ENCODE results near the gene MAN2A1. TPM values are rescaled to one million over a fixed set of nuclear protein-coding genes. Genes with fewer than 3 reads are reported as not detected.

MAN2A1 gene
- polyA plus RNA-seq, 2 of the 4 experiments (the other 2 are of a cell fraction): 15.8 to 51.5 TPM

DNA sequence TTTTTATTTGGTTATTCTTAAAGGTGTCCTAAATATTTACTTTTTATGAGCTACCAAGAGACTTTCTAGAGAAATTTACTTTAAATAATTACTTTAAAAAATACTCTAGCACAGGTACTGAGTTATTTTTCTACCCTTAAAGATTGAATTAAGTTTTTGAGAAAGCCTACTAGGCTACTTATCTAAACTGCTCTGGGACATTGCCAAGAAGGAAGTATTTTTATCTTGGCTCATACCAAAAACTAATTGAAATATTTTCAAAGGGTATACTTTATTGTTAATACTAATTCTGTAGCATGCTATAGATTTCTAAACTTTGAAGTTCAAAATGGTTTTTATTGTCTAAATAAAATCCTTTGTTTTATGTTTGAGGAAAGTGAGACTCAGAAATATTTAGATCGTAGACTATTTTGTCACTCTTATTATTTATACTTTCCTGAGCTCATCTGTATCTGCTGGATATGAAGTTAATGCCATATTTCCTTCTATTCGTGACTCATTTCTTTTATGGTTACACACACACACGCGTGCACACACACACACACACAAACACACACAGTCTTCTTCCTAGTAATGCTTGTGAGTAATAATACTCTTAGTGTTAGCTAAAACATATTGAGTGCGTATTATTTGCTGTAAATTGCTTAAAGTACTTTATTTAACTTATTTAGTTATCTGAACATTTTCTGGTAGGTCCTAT is 89.5 kb downstream of the MAN2A1 start:
- Histone ChIP-seq H3K4me2 (no peak overlapping the region), H3K9me3 (no peaks in the 10 kb centered on the region), H3K4me1 (no peaks in the 10 kb centered on the region), H3K27ac (no peak overlapping the region), H3K4me3 (no peak overlapping the region)
- ATAC-seq: no peak
- 90% methylated on average over 5 of the region's 5 CpGs for WGBS (ENCODE audit: missing lambda C conversion rate)
- no peak for TF ChIP-seq TP53 (CRISPR knock-in tag; IDR thresholded peaks at IDR 0.05)
- ChIA-PET CTCF (no interaction called here), POLR2A (no interaction called here)
- DNase-seq (ENCODE audit: low read depth in 1 of 2, low spot score in 1 of 2): no peak
- FAIRE-seq: no peak

DNA sequence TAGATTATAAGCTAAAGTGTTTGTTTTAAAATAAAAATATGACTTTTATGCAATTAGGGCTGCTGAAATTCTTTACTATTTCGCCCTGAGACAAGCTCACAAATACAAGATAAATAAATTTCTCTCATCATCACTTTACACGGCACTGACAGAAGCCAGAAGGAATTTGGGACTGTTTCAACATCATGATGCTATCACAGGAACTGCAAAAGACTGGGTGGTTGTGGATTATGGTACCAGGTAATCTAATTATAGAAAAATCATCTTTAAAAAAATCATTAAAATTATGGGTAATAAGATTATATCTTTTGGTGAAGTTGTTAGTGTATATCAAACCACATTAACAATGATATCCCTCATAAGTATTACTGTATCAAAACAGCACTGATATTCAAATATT is 95.0 kb downstream of the MAN2A1 start:
- no peaks in the 10 kb centered on the region for H3K4me1 ChIP-seq
- H3K27ac ChIP-seq: no peak overlapping the region
- H3K4me3 ChIP-seq: no peak overlapping the region
- ChIA-PET CTCF (no interaction called here), POLR2A (no interaction called here)
- WGBS (ENCODE audit: missing lambda C conversion rate): 85% methylated on average over 2 of the region's 2 CpGs
- ATAC-seq (no peak), FAIRE-seq (no peak), DNase-seq (ENCODE audit: low read depth in 1 of 2, low spot score in 1 of 2) (no peak)
- TF ChIP-seq, protein P1, sequence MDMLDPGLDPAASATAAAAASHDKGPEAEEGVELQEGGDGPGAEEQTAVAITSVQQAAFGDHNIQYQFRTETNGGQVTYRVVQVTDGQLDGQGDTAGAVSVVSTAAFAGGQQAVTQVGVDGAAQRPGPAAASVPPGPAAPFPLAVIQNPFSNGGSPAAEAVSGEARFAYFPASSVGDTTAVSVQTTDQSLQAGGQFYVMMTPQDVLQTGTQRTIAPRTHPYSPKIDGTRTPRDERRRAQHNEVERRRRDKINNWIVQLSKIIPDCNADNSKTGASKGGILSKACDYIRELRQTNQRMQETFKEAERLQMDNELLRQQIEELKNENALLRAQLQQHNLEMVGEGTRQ (IDR thresholded peaks at IDR 0.05): no peak
- TF ChIP-seq NPAS2 (CRISPR knock-in tag; IDR thresholded peaks at IDR 0.05; ENCODE audit: borderline replicate concordance): no peak
- TF ChIP-seq ZC3H11A (IDR thresholded peaks at IDR 0.05): no peak
- TF ChIP-seq, protein P2, sequence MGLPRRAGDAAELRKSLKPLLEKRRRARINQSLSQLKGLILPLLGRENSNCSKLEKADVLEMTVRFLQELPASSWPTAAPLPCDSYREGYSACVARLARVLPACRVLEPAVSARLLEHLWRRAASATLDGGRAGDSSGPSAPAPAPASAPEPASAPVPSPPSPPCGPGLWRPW (IDR thresholded peaks at IDR 0.05): no peak
- no peak for TF ChIP-seq CHD2 (IDR thresholded peaks at IDR 0.05; ENCODE audit: low read length, partially characterized antibody)
- no peak for TF ChIP-seq RAD21 (conservative IDR thresholded peaks at IDR 0.05 in 1 of 2, IDR thresholded peaks at IDR 0.05 in 1 of 2)
- H3K9me3 ChIP-seq: no peaks in the 10 kb centered on the region
- H3K4me2 ChIP-seq: no peak overlapping the region

DNA sequence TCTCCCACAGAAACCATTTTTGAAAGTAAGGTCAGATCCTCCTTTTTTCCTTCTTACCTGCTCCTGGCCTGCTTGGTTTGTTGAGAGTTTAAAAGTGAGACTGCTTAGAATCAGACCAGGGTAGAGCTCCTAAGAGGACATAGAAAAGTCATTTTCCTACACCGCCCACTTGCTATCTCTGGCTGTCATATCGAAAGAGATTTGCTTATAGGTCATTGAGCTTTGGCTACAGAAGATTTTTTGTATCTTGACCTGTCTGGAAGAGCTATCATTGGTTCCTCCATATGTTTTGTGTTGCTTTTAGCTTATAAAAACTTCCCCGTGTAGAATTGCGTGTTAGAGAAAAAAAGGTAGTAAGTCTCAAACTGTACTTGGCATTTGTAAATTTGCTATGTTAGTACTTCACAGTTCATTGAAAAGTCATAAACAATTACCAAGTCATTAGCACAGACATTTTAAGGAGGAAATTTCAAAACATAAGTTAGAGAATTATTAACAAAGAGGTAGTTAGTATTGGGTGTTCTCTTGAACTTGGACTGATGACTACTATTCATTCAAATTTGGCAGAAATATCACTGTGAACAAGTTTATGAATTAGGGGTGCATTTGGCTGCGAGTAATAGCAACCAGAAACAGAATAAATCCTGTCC is 96.6 kb downstream of the MAN2A1 start:
- FAIRE-seq (no peak), ATAC-seq (no peak), DNase-seq (ENCODE audit: low read depth in 1 of 2, low spot score in 1 of 2) (no peak)
- Histone ChIP-seq H3K9me3 (no peaks in the 10 kb centered on the region), H3K27ac (no peak overlapping the region), H3K4me1 (no peaks in the 10 kb centered on the region), H3K4me3 (no peak overlapping the region), H3K4me2 (no peak overlapping the region)
- 90% methylated on average over 5 of the region's 5 CpGs for WGBS (ENCODE audit: missing lambda C conversion rate)
- no peak for TF ChIP-seq MAX (IDR thresholded peaks at IDR 0.05)
- TF ChIP-seq ZC3H11A (IDR thresholded peaks at IDR 0.05): no peak
- no peak for TF ChIP-seq NR3C1 (IDR thresholded peaks at IDR 0.05)
- no peak for TF ChIP-seq FOSB (CRISPR knock-in tag; IDR thresholded peaks at IDR 0.05)
- TF ChIP-seq HOXB5 (CRISPR knock-in tag; IDR thresholded peaks at IDR 0.05): no peak
- no peak for TF ChIP-seq ESRRA (IDR thresholded peaks at IDR 0.05; ENCODE audit: borderline replicate concordance, low read length)
- TF ChIP-seq POLR2A (IDR thresholded peaks at IDR 0.05; ENCODE audit: low read length): no peak
- no peak for TF ChIP-seq HOXA7 (CRISPR knock-in tag; IDR thresholded peaks at IDR 0.05)
- no peak for TF ChIP-seq ZNF302 (CRISPR knock-in tag; IDR thresholded peaks at IDR 0.05)
- TF ChIP-seq MAFK (IDR thresholded peaks at IDR 0.05; ENCODE audit: partially characterized antibody): no peak
- no peak for TF ChIP-seq CBX2 (IDR thresholded peaks at IDR 0.05; ENCODE audit: borderline replicate concordance, low read depth)
- no peak for TF ChIP-seq RARB (CRISPR knock-in tag; IDR thresholded peaks at IDR 0.05)
- TF ChIP-seq SREBF2 (IDR thresholded peaks at IDR 0.05): no peak
- TF ChIP-seq, protein P2 (IDR thresholded peaks at IDR 0.05): no peak
- no peak for TF ChIP-seq EP300 (IDR thresholded peaks at IDR 0.05)
- no peak for TF ChIP-seq PHF8 (IDR thresholded peaks at IDR 0.05; ENCODE audit: borderline replicate concordance, low read depth)
- no peak for TF ChIP-seq KDM5A (IDR thresholded peaks at IDR 0.05)
- ChIA-PET POLR2A (no interaction called here), CTCF (no interaction called here)
